ENCODE data around the gene ACSF3.

GRCh38 chr16:89045881-89046280 lies 47.8 kb upstream of the ACSF3 start:
- TF ChIP-seq GATA3 (IDR thresholded peaks at IDR 0.05; ENCODE audit: low read depth, low read length) (no peak), GATA2 (IDR thresholded peaks at IDR 0.05; ENCODE audit: low read depth, low read length) (no peak)

All from SH-SY5Y (cell line).